ENCODE data around the gene UNC5C.

The UNC5C gene

GRCh38 chr4:95548738-95549245, at the start of gene UNC5C:
Gene UNC5C, minus strand, starts transcription at chr4:95548973.
- peak in 10 of 14 donors; percentile 41 to 94 (median 76) for DNase-seq

GRCh38 chr4:95596676-95597075, 47.9 kb upstream of the UNC5C start:
- no peak for DNase-seq

- DNase-seq, result no peak
Observed at GRCh38 chr4:95594629-95595028, 45.9 kb upstream of the UNC5C start.

- no peak for DNase-seq
Observed at GRCh38 chr4:95594013-95594412, 45.2 kb upstream of the UNC5C start.

- DNase-seq, result no peak
Observed at GRCh38 chr4:95591278-95591677, 42.5 kb upstream of the UNC5C start.

- no peak for DNase-seq
Observed at GRCh38 chr4:95590615-95591014, 41.8 kb upstream of the UNC5C start.

GRCh38 chr4:95585016-95585695, 36.4 kb upstream of the UNC5C start:
- no peak for DNase-seq

GRCh38 chr4:95580226-95580625, 31.5 kb upstream of the UNC5C start:
- DNase-seq, result no peak

- DNase-seq, result no peak
Observed at GRCh38 chr4:95572304-95572991, 23.7 kb upstream of the UNC5C start.

- DNase-seq, result no peak
Observed at GRCh38 chr4:95571577-95571976, 22.8 kb upstream of the UNC5C start.

GRCh38 chr4:95563638-95564337, 15.0 kb upstream of the UNC5C start:
- no peak for DNase-seq

- DNase-seq, result no peak
Observed at GRCh38 chr4:95560774-95561173, 12.0 kb upstream of the UNC5C start.

- DNase-seq, result no peak
Observed at GRCh38 chr4:95556207-95556859, 7.6 kb upstream of the UNC5C start.

- no peak for DNase-seq
Observed at GRCh38 chr4:95552942-95553550, 4.3 kb upstream of the UNC5C start.

- no peak for DNase-seq
Observed at GRCh38 chr4:95551653-95552052, 2.9 kb upstream of the UNC5C start.

GRCh38 chr4:95550115-95550987, 1.6 kb upstream of the UNC5C start:
- DNase-seq, result no peak

- DNase-seq, result peak in 12 of 14 donors; percentile 41 to 94 (median 70)
Observed at GRCh38 chr4:95549246-95550114, 707 bp upstream of the UNC5C start.

- peak in 8 of 14 donors; percentile 60 to 90 (median 70) for DNase-seq
Observed at GRCh38 chr4:95547715-95548471, 880 bp downstream of the UNC5C start.
